KMS-11 (cell line): ENCODE measurements around the gene HAPSTR1.
A peak's percentile ranks its signal among the peaks of the same experiment; 100 is the strongest.

Experiments used
- H2AFZ ChIP-seq: fragments of 200-600 bp; sonication (generic); 2 replicates; pipeline ENCODE4 v1.6.1; 2016; ENCODE audit warnings: antibody characterized with exemption, mixed run types, low read depth
- H3K27ac ChIP-seq: fragments of 200-600 bp; sonication (generic); 2 replicates; pipeline ENCODE4 v1.6.1; 2016; ENCODE audit warnings: mild to moderate bottlenecking, mixed run types
- H3K27me3 ChIP-seq: fragments of 200-600 bp; sonication (generic); 2 replicates; pipeline ENCODE4 v1.6.1; 2017; ENCODE audit warnings: mild to moderate bottlenecking, low read depth, mixed run types, moderate library complexity; ENCODE audit not compliant: insufficient read depth
- H3K36me3 ChIP-seq: fragments of 200-600 bp; sonication (generic); 2 replicates; pipeline ENCODE4 v1.6.1; 2017; ENCODE audit warnings: mild to moderate bottlenecking, mixed run types; ENCODE audit not compliant: insufficient read depth
- H3K4me1 ChIP-seq: fragments of 200-600 bp; sonication (generic); 2 replicates; pipeline ENCODE4 v1.6.1; 2016; ENCODE audit warnings: mild to moderate bottlenecking, low read depth, mixed run types; ENCODE audit not compliant: poor library complexity, severe bottlenecking
- H3K4me2 ChIP-seq: fragments of 200-600 bp; sonication (generic); 2 replicates; pipeline ENCODE4 v1.7.0; 2016; ENCODE audit warnings: mild to moderate bottlenecking, mixed run types
- H3K4me3 ChIP-seq: fragments of 200-600 bp; sonication (generic); IDR thresholded peaks from 2 replicates; pipeline ENCODE4 v1.6.1; 2017; ENCODE audit warnings: low read depth, low read length, mixed read lengths; ENCODE audit not compliant: insufficient read depth
- H3K79me2 ChIP-seq: fragments of 200-600 bp; sonication (generic); 2 replicates; pipeline ENCODE4 v1.6.1; 2016; ENCODE audit warnings: low read depth, mixed run types; ENCODE audit not compliant: insufficient read depth
- H3K9ac ChIP-seq: fragments of 200-600 bp; sonication (generic); 2 replicates; pipeline ENCODE4 v1.6.1; 2016; ENCODE audit warnings: mild to moderate bottlenecking, mixed run types
- H4K20me1 ChIP-seq: fragments of 200-600 bp; sonication (generic); 2 replicates; pipeline ENCODE4 v1.6.1; 2016; ENCODE audit warnings: mild to moderate bottlenecking, mixed run types; ENCODE audit not compliant: insufficient read depth
- TF ChIP-seq, protein P1 (sequence below): fragments of 200-600 bp; sonication (generic); conservative IDR thresholded peaks from 2 replicates; pipeline ENCODE4 v1.6.1; 2017; ENCODE audit warnings: low read depth, mild to moderate bottlenecking, antibody characterized with exemption, low read length, moderate library complexity, mixed read lengths

HAPSTR1 gene

DNA sequence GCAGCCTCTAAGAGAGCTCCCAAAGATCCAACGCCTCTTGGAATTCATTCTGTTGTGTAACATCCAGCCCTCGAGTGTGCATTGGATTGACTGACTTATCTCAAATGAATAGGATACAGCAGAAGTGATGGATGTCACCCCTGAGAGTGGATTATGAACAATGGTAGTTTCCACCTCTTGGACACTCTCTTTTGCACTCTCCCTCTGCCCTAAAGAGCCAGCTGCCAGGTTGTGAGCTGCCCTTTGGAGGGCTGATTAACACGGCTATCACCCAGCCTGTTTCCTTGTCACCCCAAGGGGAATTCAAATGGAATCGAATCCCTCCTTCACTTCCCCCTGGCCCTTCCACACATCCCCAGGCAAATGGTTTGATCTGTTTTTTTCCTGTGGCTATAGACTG is 21.2 kb upstream of the HAPSTR1 start:
- Histone ChIP-seq H3K79me2 (no peaks in the 10 kb centered on the region), H3K27me3 (no peaks in the 10 kb centered on the region), H3K36me3 (no peaks in the 10 kb centered on the region), H3K9ac (no peak overlapping the region), H4K20me1 (no peaks in the 10 kb centered on the region), H3K27ac (no peak overlapping the region), H2AFZ (no peak overlapping the region), H3K4me2 (no peak overlapping the region), H3K4me3 (no peak overlapping the region), H3K4me1 (peaks cover 44% of the 10 kb centered on the region)
- TF ChIP-seq, protein P1, sequence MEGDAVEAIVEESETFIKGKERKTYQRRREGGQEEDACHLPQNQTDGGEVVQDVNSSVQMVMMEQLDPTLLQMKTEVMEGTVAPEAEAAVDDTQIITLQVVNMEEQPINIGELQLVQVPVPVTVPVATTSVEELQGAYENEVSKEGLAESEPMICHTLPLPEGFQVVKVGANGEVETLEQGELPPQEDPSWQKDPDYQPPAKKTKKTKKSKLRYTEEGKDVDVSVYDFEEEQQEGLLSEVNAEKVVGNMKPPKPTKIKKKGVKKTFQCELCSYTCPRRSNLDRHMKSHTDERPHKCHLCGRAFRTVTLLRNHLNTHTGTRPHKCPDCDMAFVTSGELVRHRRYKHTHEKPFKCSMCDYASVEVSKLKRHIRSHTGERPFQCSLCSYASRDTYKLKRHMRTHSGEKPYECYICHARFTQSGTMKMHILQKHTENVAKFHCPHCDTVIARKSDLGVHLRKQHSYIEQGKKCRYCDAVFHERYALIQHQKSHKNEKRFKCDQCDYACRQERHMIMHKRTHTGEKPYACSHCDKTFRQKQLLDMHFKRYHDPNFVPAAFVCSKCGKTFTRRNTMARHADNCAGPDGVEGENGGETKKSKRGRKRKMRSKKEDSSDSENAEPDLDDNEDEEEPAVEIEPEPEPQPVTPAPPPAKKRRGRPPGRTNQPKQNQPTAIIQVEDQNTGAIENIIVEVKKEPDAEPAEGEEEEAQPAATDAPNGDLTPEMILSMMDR, result no peak

DNA sequence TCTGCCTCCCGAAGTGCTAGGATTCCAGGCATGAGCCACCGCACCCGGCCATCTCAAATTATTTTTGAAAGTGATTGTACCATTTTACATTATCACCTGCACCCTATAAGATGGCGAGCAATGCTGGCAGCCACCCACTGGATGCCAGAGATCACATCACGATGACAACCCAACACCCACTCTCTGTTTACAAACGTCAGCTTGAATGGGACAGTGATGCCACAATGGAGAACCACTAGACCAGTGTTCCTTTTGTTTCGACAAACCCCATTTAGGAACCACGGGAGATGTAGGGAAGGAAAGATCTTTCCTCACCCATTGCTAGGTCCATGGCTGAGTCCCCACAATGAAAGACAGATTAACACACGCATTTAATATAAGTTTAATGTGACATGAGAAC is 20.1 kb upstream of the HAPSTR1 start:
- H4K20me1 ChIP-seq, result no peaks in the 10 kb centered on the region
- H3K4me1 ChIP-seq, result peaks cover 56% of the 10 kb centered on the region
- no peaks in the 10 kb centered on the region for H3K27me3 ChIP-seq
- no peak overlapping the region for H3K4me3 ChIP-seq
- TF ChIP-seq, protein P1, result no peak
- H3K27ac ChIP-seq, result no peak overlapping the region
- H3K9ac ChIP-seq, result no peak overlapping the region
- H2AFZ ChIP-seq, result no peak overlapping the region; the same call in 1 of the 2 replicates
- H3K36me3 ChIP-seq, result no peaks in the 10 kb centered on the region
- H3K4me2 ChIP-seq, result no peak overlapping the region
- H3K79me2 ChIP-seq, result no peaks in the 10 kb centered on the region

DNA sequence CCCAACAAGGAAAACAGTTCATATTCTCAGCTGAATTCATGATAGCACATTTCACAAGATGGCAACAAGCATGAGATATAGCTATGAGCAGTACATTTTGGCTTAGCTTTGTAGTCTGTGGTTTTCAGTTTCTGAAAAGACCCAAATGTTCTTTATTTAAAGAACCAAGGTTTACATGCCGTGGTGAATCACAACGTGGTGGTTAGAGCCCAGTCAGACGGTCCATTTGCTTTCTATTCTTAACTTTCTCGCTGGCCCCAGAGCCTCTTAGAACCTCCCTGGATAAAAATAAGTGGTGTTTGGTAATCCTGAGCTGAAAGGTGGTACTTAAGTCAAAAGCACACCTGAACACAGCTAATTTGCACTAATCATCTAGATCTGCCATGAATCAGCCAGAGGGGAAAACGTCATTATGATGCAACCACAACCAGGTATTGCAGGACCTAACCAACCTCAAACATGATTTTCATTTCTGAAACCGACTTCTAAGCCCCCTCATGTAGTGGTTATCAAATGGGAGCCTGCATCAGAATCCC is 18.6 kb upstream of the HAPSTR1 start:
- Histone ChIP-seq H3K36me3 (no peaks in the 10 kb centered on the region), H3K79me2 (no peaks in the 10 kb centered on the region), H3K4me1 (peaks cover 70% of the 10 kb centered on the region), H3K27ac (peak overlapping the region; percentile 85), H2AFZ (peak overlapping the region; percentile 73), H3K4me2 (peak overlapping the region; percentile 83), H3K9ac (peak overlapping the region; percentile 47), H4K20me1 (no peaks in the 10 kb centered on the region), H3K27me3 (no peaks in the 10 kb centered on the region), H3K4me3 (no peak overlapping the region)
- TF ChIP-seq, protein P1, result no peak

DNA sequence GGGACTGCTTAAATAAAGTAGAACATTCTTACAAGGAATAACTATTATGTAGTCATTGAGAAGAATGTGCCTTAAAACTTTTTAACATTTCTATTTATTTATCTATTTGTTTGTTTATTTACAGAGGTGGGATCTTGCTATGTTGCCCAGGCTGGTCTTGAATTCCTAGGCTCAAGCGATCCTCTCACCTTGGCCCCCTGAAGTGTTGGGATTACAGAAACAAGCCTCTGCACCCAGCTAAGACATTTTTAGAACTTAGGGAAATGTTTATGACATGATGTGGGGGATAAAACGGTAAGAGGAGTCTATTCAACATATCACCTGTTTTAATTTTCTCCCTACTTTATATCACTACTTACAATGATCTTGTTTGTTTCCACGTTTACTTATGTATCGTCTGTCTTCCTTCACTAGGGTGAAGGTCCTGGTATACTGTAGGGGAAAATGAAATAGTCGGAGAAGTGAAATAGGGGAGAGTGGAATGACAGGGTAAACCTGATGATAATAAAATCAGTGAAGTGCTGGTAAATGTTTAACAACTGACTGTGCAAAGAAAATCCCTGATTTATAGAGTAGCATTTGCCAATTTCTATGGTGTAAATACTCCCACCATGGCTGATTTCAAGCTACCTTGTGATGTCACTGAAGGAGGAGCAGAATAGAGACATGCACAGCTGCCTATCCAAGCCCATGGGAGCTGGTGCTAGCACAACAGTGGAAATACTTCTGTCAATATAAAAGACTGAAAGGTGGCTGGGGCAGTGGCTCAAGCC is 16.0 kb upstream of the HAPSTR1 start:
- H3K4me1 ChIP-seq, result peaks cover 85% of the 10 kb centered on the region
- peak overlapping the region; percentile 72 for H3K27ac ChIP-seq
- H3K36me3 ChIP-seq, result no peaks in the 10 kb centered on the region
- no peaks in the 10 kb centered on the region for H3K27me3 ChIP-seq
- H4K20me1 ChIP-seq, result no peaks in the 10 kb centered on the region
- TF ChIP-seq, protein P1, result no peak
- H3K4me3 ChIP-seq, result no peak overlapping the region
- no peaks in the 10 kb centered on the region for H3K79me2 ChIP-seq
- peak overlapping the region; percentile 75; the same call in 1 of the 2 replicates for H2AFZ ChIP-seq
- peak overlapping the region; percentile 62; the same call in 1 of the 2 replicates for H3K4me2 ChIP-seq
- H3K9ac ChIP-seq, result peak overlapping the region; percentile 35; the same call in 1 of the 2 replicates
